Measurements from ENCODE around the gene TDRD10.

The TDRD10 gene

GRCh38 chr1:154476791-154477190 is 25.2 kb upstream of the TDRD10 start:
- H3K9me3 ChIP-seq (ENCODE audit: insufficient read depth, low read length, severe bottlenecking), result no peaks in the 10 kb centered on the region

GRCh38 chr1:154478013-154478412 is 24.0 kb upstream of the TDRD10 start:
- no peak overlapping the region for H2AFZ ChIP-seq (ENCODE audit: low read depth, low read length)
- no peak overlapping the region for H3K4me3 ChIP-seq (ENCODE audit: low read depth in 1 of 2, low read length in 2 of 2)
- H3K9ac ChIP-seq (ENCODE audit: low read depth, low read length), result no peak overlapping the region
- ATAC-seq (ENCODE audit: insufficient read depth, low read depth), result no peak
- H3K4me1 ChIP-seq (ENCODE audit: insufficient read depth, low read length), result no peaks in the 10 kb centered on the region
- no peak for DNase-seq
- H3K27ac ChIP-seq (ENCODE audit: low read length), result no peak overlapping the region
- no peaks in the 10 kb centered on the region for H3K9me3 ChIP-seq (ENCODE audit: insufficient read depth, low read length, severe bottlenecking)
- H3K36me3 ChIP-seq (ENCODE audit: insufficient read depth, low read length), result no peaks in the 10 kb centered on the region
- no peaks in the 10 kb centered on the region for H4K20me1 ChIP-seq (ENCODE audit: insufficient read depth, low read length)
- no peak for TF ChIP-seq EZH2 (IDR thresholded peaks at IDR 0.05; ENCODE audit: borderline replicate concordance, low read depth, low read length, severe bottlenecking)
- TF ChIP-seq CTCF (IDR thresholded peaks at IDR 0.05; ENCODE audit: borderline replicate concordance, extremely low read depth, low read length, poor library complexity, severe bottlenecking), result no peak
- peaks cover 5% of the 10 kb centered on the region for H3K27me3 ChIP-seq (ENCODE audit: insufficient read depth, low read length, poor library complexity)
- no peak overlapping the region for H3K4me2 ChIP-seq (ENCODE audit: insufficient read depth, low read length)
- H3K79me2 ChIP-seq (ENCODE audit: insufficient read depth, low read length), result no peaks in the 10 kb centered on the region

More at GRCh38 chr1:154476791-154477190, 25.2 kb upstream of the TDRD10 start:
- Histone ChIP-seq H3K4me3 (ENCODE audit: low read depth in 1 of 2, low read length in 2 of 2) (no peak overlapping the region), H3K9ac (ENCODE audit: low read depth, low read length) (no peak overlapping the region), H3K27me3 (ENCODE audit: insufficient read depth, low read length, poor library complexity) (peaks cover 5% of the 10 kb centered on the region), H4K20me1 (ENCODE audit: insufficient read depth, low read length) (no peaks in the 10 kb centered on the region), H3K27ac (ENCODE audit: low read length) (no peak overlapping the region), H3K4me2 (ENCODE audit: insufficient read depth, low read length) (no peak overlapping the region), H3K79me2 (ENCODE audit: insufficient read depth, low read length) (no peaks in the 10 kb centered on the region), H2AFZ (ENCODE audit: low read depth, low read length) (no peak overlapping the region), H3K36me3 (ENCODE audit: insufficient read depth, low read length) (no peaks in the 10 kb centered on the region), H3K4me1 (ENCODE audit: insufficient read depth, low read length) (no peaks in the 10 kb centered on the region)
- TF ChIP-seq EZH2 (IDR thresholded peaks at IDR 0.05; ENCODE audit: borderline replicate concordance, low read depth, low read length, severe bottlenecking) (no peak), CTCF (IDR thresholded peaks at IDR 0.05; ENCODE audit: borderline replicate concordance, extremely low read depth, low read length, poor library complexity, severe bottlenecking) (no peak)
- no peak for ATAC-seq (ENCODE audit: insufficient read depth, low read depth)
- no peak for DNase-seq

GRCh38 chr1:154478639-154479038 is 23.4 kb upstream of the TDRD10 start:
- no peak overlapping the region for H3K4me3 ChIP-seq (ENCODE audit: low read depth in 1 of 2, low read length in 2 of 2)
- no peaks in the 10 kb centered on the region for H3K9me3 ChIP-seq (ENCODE audit: insufficient read depth, low read length, severe bottlenecking)
- no peaks in the 10 kb centered on the region for H4K20me1 ChIP-seq (ENCODE audit: insufficient read depth, low read length)
- no peak overlapping the region for H2AFZ ChIP-seq (ENCODE audit: low read depth, low read length)
- peaks cover 5% of the 10 kb centered on the region for H3K27me3 ChIP-seq (ENCODE audit: insufficient read depth, low read length, poor library complexity)
- H3K4me2 ChIP-seq (ENCODE audit: insufficient read depth, low read length), result no peak overlapping the region
- no peak overlapping the region for H3K27ac ChIP-seq (ENCODE audit: low read length)
- H3K36me3 ChIP-seq (ENCODE audit: insufficient read depth, low read length), result no peaks in the 10 kb centered on the region
- no peak for DNase-seq
- H3K79me2 ChIP-seq (ENCODE audit: insufficient read depth, low read length), result no peaks in the 10 kb centered on the region
- TF ChIP-seq CTCF (IDR thresholded peaks at IDR 0.05; ENCODE audit: borderline replicate concordance, extremely low read depth, low read length, poor library complexity, severe bottlenecking) (no peak), EZH2 (IDR thresholded peaks at IDR 0.05; ENCODE audit: borderline replicate concordance, low read depth, low read length, severe bottlenecking) (no peak)
- no peak overlapping the region for H3K9ac ChIP-seq (ENCODE audit: low read depth, low read length)
- ATAC-seq (ENCODE audit: insufficient read depth, low read depth), result no peak
- no peaks in the 10 kb centered on the region for H3K4me1 ChIP-seq (ENCODE audit: insufficient read depth, low read length)
